Kidney epithelial cell (primary cell): ENCODE data around the gene SLC25A47. TPM values are rescaled to one million over a fixed set of nuclear protein-coding genes. Genes with fewer than 3 reads are reported as not detected.

ENCODE experiments used
- DNase-seq: peaks from one replicate; pipeline ENCODE4 v3.0.0-alpha.2; 2010; ENCODE audit warnings: low read depth
- H3K27me3 ChIP-seq: 2 replicates; pipeline ENCODE4 v1.6.0; 2011; ENCODE audit warnings: low read length; ENCODE audit not compliant: control insufficient read depth, insufficient read depth
- H3K36me3 ChIP-seq: 2 replicates; pipeline ENCODE4 v1.5.1; 2011; ENCODE audit warnings: low read length; ENCODE audit not compliant: control insufficient read depth, insufficient read depth
- H3K4me3 ChIP-seq: 2 replicates; pipeline ENCODE4 v1.5.1; 2011; ENCODE audit warnings: low read depth, mild to moderate bottlenecking, control low read depth, low read length
- CTCF ChIP-seq: IDR thresholded peaks from 2 replicates; pipeline ENCODE4 v1.5.1; 2011; ENCODE audit warnings: mild to moderate bottlenecking, moderate library complexity, low read length, control low read depth, inconsistent platforms; ENCODE audit not compliant: insufficient read depth, poor library complexity, severe bottlenecking
- total RNA-seq: library from RNA; depleted of rRNA; stranded (reverse); fragments of >200 nt; gene quantifications from 2 replicates; pipeline ENCODE4 v1.2.3, GENCODE V29; 2015

The SLC25A47 gene, protein sequence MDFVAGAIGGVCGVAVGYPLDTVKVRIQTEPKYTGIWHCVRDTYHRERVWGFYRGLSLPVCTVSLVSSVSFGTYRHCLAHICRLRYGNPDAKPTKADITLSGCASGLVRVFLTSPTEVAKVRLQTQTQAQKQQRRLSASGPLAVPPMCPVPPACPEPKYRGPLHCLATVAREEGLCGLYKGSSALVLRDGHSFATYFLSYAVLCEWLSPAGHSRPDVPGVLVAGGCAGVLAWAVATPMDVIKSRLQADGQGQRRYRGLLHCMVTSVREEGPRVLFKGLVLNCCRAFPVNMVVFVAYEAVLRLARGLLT
- total RNA-seq = not detected in 2 replicates

DNA sequence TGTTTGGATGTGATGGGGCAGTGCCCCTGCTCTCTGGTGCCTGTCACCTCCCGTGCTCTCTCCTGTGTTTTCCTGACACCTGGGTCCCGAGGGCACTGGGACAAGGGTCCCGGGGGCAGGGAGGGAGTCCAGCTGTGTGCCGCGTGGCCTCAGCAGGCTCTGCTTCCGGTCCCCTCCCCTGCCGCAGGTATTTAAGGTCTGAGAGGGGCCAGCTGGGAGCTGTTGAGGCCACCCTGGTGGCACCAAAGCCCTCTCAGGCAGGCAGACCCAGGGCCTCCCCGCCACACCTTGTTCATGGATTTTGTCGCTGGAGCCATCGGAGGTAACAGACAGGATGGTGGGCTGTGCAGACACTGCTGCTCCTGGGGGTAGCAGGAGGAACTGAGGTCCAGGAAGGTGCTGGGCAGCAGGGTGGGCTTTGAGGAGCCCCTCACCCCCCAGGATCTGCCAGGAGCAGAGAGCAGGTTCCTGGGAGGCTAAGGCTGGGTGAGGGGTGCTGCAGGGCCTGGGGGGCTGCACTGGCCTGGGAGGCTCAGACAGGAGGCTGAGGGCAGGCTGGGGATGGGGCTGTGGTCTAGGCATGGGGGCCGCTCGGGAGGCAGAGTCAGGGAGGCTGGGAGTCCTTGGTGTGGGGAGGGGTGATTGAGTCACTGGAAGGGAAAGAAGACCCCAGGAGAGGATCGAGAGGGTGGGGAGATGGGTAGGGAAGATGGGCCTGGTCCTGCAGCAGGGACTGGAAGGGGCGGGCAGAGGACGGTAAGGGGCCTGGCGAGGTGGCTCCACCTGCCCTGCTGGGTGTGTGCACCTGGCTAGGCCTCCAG is at the start of gene SLC25A47:
SLC25A47 (plus strand) TSS at position 219 of the 821 bp plus-strand sequence; CDS start at position 295, 76 bp downstream.
- Histone ChIP-seq H3K27me3 (peaks cover 5% of the 10 kb centered on the region), H3K4me3 (no peak within 1 kb of the TSS), H3K36me3 (no peaks in the 10 kb centered on the region)
- DNase-seq = no peak
- no peak for TF ChIP-seq CTCF

- Histone ChIP-seq H3K36me3 (peaks cover under 1% of the 10 kb centered on the region), H3K4me3 (no peak overlapping the region), H3K27me3 (no peaks in the 10 kb centered on the region)
- no peak for DNase-seq
- TF ChIP-seq CTCF = no peak
Observed at GRCh38 chr14:100274250-100274649, 48.9 kb upstream of the SLC25A47 start.

- Histone ChIP-seq H3K36me3 (no peaks in the 10 kb centered on the region), H3K27me3 (no peaks in the 10 kb centered on the region), H3K4me3 (no peak overlapping the region)
- no peak for DNase-seq
- no peak for TF ChIP-seq CTCF
Observed at GRCh38 chr14:100275214-100275613, 47.9 kb upstream of the SLC25A47 start.

DNA sequence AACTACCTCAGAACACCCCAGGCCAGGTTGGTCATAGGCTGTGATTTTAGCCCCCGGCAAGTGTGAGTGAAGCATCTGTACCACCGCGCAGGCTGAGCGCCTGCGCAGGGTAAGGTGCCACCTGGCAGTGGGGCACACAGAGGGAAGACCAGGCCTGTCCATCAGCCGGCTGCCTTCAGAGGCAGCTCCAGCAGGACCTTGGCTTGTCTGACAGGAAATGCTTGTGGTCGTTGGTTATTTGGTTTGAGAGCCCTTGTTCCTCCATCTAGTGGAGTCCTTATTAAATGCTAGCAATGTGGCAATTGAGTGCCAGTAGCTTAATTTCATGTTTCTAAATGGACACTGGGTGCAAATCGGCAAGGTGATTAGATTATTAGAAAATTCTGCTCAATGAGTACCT is 44.4 kb upstream of the SLC25A47 start:
- no peak for DNase-seq
- TF ChIP-seq CTCF = no peak
- H3K4me3 ChIP-seq = no peak overlapping the region

GRCh38 chr14:100279133-100279532 is 44.0 kb upstream of the SLC25A47 start:
- Histone ChIP-seq H3K4me3 (no peak overlapping the region), H3K27me3 (no peaks in the 10 kb centered on the region), H3K36me3 (no peaks in the 10 kb centered on the region)
- DNase-seq = no peak
- TF ChIP-seq CTCF = no peak

More for the DNA sequence above, 44.4 kb upstream of the SLC25A47 start:
- no peaks in the 10 kb centered on the region for H3K36me3 ChIP-seq
- no peaks in the 10 kb centered on the region for H3K27me3 ChIP-seq
